DOHH2 (cell line): ENCODE results near the gene ETV6.
"Not testable (repeated sequence)": the region's sequence is repeated elsewhere in the genome, so short reads cannot be mapped to it uniquely, and the experiment has no call there.

Experiments
- H3F3A ChIP-seq: fragments of 200-600 bp; sonication (generic), shearing (Covaris generic); 2 replicates; pipeline ENCODE4 v1.6.0; 2016; ENCODE audit warnings: antibody characterized with exemption, mild to moderate bottlenecking; ENCODE audit not compliant: control insufficient read depth, insufficient read depth
- H3K27ac ChIP-seq: fragments of 200-600 bp; sonication (generic); 2 replicates; pipeline ENCODE4 v1.5.1; 2014; ENCODE audit warnings: low read depth, mild to moderate bottlenecking, low read length, moderate library complexity
- H3K27me3 ChIP-seq: fragments of 200-600 bp; sonication (generic); 2 replicates; pipeline ENCODE4 v1.6.1; 2014; ENCODE audit warnings: mild to moderate bottlenecking, low read length, mixed read lengths; ENCODE audit not compliant: control insufficient read depth
- H3K36me3 ChIP-seq: fragments of 200-600 bp; sonication (generic); 2 replicates; pipeline ENCODE4 v1.6.1; 2014; ENCODE audit warnings: mild to moderate bottlenecking, low read length, moderate library complexity, mixed read lengths; ENCODE audit not compliant: control insufficient read depth
- H3K4me1 ChIP-seq: fragments of 200-600 bp; sonication (generic); 2 replicates; pipeline ENCODE4 v1.6.1; 2014; ENCODE audit warnings: mild to moderate bottlenecking, low read length, mixed read lengths; ENCODE audit not compliant: control insufficient read depth
- H3K4me2 ChIP-seq: fragments of 200-600 bp; sonication (generic); 2 replicates; pipeline ENCODE4 v1.6.0; 2014; ENCODE audit warnings: mild to moderate bottlenecking, low read length, moderate library complexity
- H3K4me3 ChIP-seq: fragments of 200-600 bp; sonication (generic); 2 replicates; pipeline ENCODE4 v1.5.1; 2014; ENCODE audit warnings: mild to moderate bottlenecking, low read length, mixed read lengths
- H3K79me2 ChIP-seq: fragments of 200-600 bp; sonication (generic); 2 replicates; pipeline ENCODE4 v1.6.1; 2014; ENCODE audit warnings: mild to moderate bottlenecking, low read length, mixed read lengths; ENCODE audit not compliant: control insufficient read depth
- H3K9me2 ChIP-seq: fragments of 200-600 bp; sonication (generic); replicated peaks from 2 replicates; pipeline ENCODE4 v1.6.1; 2014; ENCODE audit warnings: mild to moderate bottlenecking, low read length, mixed read lengths; ENCODE audit not compliant: control insufficient read depth
- H3K9me3 ChIP-seq: fragments of 200-600 bp; sonication (generic); 2 replicates; pipeline ENCODE4 v1.6.1; 2014; ENCODE audit warnings: antibody characterized with exemption, low read length, mixed read lengths; ENCODE audit not compliant: control insufficient read depth, insufficient read depth
- H4K20me1 ChIP-seq: fragments of 200-600 bp; sonication (generic); 2 replicates; pipeline ENCODE4 v1.6.0; 2014; ENCODE audit warnings: low read depth, mild to moderate bottlenecking, antibody characterized with exemption, low read length, moderate library complexity; ENCODE audit not compliant: control insufficient read depth, insufficient read depth
- CTCF ChIP-seq: fragments of 200-600 bp; sonication (generic); IDR thresholded peaks from one replicate; pipeline ENCODE4 v1.5.1; 2014; ENCODE audit warnings: antibody characterized with exemption, mild to moderate bottlenecking, low read depth, low read length; ENCODE audit not compliant: poor library complexity, severe bottlenecking
- EZH2phosphoT487 ChIP-seq: fragments of 200-600 bp; sonication (generic); IDR thresholded peaks from 2 replicates; pipeline ENCODE4 v1.6.1; 2017; ENCODE audit warnings: borderline replicate concordance, mild to moderate bottlenecking, antibody characterized with exemption, low read length, moderate library complexity, mixed read lengths

ETV6 gene

GRCh38 chr12:11623382-11623781 is 26.1 kb upstream of the ETV6 start:
- Histone ChIP-seq H3K4me2 (no peak overlapping the region), H3K36me3 (no peaks in the 10 kb centered on the region), H3K27me3 (no peaks in the 10 kb centered on the region), H3K4me1 (no peaks in the 10 kb centered on the region), H3F3A (no peaks in the 10 kb centered on the region), H3K9me2 (no peaks in the 10 kb centered on the region), H3K27ac (no peak overlapping the region), H4K20me1 (no peaks in the 10 kb centered on the region), H3K9me3 (no peaks in the 10 kb centered on the region), H3K79me2 (no peaks in the 10 kb centered on the region), H3K4me3 (no peak overlapping the region)
- no peak for TF ChIP-seq EZH2phosphoT487

DNA sequence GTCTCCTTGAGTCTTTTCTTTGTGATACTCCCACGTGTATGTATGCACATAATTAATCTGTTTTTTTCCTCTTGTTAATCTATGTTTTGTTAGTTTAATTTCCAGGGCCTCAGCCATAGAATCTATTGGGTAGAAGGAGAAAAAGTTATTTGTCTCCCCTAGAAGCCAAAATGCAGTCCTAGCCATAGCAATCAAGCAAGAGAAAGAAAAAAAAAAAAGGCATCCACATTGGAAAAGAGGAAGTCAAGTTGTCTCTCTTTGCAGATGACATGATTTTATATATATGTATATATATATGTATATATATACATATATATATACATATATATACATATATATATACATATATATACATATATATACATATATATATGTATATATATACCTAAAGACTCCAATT is 25.4 kb upstream of the ETV6 start:
- Histone ChIP-seq H4K20me1 (no peaks in the 10 kb centered on the region), H3F3A (no peaks in the 10 kb centered on the region), H3K79me2 (no peaks in the 10 kb centered on the region), H3K4me3 (no peak overlapping the region), H3K27ac (no peak overlapping the region), H3K9me3 (no peaks in the 10 kb centered on the region), H3K27me3 (no peaks in the 10 kb centered on the region), H3K9me2 (no peaks in the 10 kb centered on the region), H3K4me2 (no peak overlapping the region), H3K4me1 (no peaks in the 10 kb centered on the region), H3K36me3 (no peaks in the 10 kb centered on the region)
- no peak for TF ChIP-seq CTCF
- no peak for TF ChIP-seq EZH2phosphoT487

DNA sequence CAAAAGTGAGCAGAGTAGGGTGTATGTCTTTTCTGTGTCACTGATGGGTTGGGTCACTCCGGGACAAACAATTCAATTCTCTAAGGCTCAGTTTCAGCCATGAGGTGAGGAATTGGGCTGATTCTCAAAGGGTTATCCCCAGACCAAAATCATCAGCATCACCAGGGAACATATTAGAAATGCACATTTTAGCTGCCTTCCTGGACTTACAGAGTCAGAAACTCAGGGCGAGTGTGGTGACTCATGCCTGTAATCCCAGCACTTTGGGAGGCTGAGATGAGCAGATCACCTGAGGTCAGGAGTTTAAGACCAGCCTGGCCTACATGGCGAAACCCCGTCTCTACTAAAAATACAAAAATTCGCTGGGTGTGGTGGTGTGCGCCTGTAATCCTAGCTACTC is 21.8 kb upstream of the ETV6 start:
- not testable (repeated sequence) for H3K27ac ChIP-seq, H3K9me3 ChIP-seq, H3K4me2 ChIP-seq, H4K20me1 ChIP-seq, H3K36me3 ChIP-seq, H3K79me2 ChIP-seq, H3K9me2 ChIP-seq, H3K4me1 ChIP-seq, H3K27me3 ChIP-seq, H3F3A ChIP-seq, H3K4me3 ChIP-seq

DNA sequence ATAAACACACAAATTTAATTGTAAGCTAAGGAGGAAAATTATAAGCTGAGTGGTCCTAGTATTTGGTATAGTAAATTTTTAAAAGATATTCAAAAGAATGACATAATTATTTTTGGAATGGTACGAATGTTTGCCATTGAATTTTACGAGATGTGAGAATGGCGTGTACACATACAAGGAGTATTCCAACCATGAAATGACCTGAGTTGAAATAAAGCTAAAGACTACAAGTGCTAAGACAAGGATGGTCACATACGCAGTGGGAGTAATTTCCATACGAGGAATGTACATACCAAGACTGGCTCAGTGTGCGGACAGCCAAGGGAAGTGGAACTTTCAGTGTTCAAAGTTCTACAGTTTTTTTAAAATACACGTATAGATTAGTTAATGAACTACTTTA is 21.1 kb upstream of the ETV6 start:
- H4K20me1 ChIP-seq: no peaks in the 10 kb centered on the region
- H3K4me2 ChIP-seq: no peak overlapping the region
- 0 out of 2 replicates have a peak, but pooled peaks cover 5% of the 10 kb centered on the region for H3K4me1 ChIP-seq
- H3K4me3 ChIP-seq: no peak overlapping the region
- no peaks in the 10 kb centered on the region for H3K36me3 ChIP-seq
- TF ChIP-seq CTCF: no peak
- TF ChIP-seq EZH2phosphoT487: no peak
- H3K79me2 ChIP-seq: no peaks in the 10 kb centered on the region
- no peak overlapping the region for H3K27ac ChIP-seq
- H3K9me2 ChIP-seq: no peaks in the 10 kb centered on the region
- no peaks in the 10 kb centered on the region for H3F3A ChIP-seq
- H3K27me3 ChIP-seq: no peaks in the 10 kb centered on the region
- H3K9me3 ChIP-seq: no peaks in the 10 kb centered on the region
